ENCODE measurements around the gene SEMA6B.

SEMA6B gene

GRCh38 chr19:4524808-4525562 lies 34.5 kb downstream of the SEMA6B start:
- no peaks in the 10 kb centered on the region for H3K9me3 ChIP-seq (ENCODE audit: severe bottlenecking)
- no peaks in the 10 kb centered on the region; the same call in 1 of the 2 replicates for H3K36me3 ChIP-seq
- no peak overlapping the region for H3K27ac ChIP-seq
- H3K27me3 ChIP-seq (ENCODE audit: insufficient read depth, low read depth, severe bottlenecking), result no peaks in the 10 kb centered on the region
- TF ChIP-seq CTCF (IDR thresholded peaks at IDR 0.05; ENCODE audit: low read depth, low read length), result peak; percentile 94
- H3K4me3 ChIP-seq (ENCODE audit: low read depth, low read length), result no peak overlapping the region
- DNase-seq, result peak; percentile 69

- Histone ChIP-seq H3K27ac (no peak overlapping the region), H3K36me3 (no peaks in the 10 kb centered on the region; the same call in 1 of the 2 replicates), H3K27me3 (ENCODE audit: insufficient read depth, low read depth, severe bottlenecking) (no peaks in the 10 kb centered on the region), H3K4me3 (ENCODE audit: low read depth, low read length) (no peak overlapping the region), H3K9me3 (ENCODE audit: severe bottlenecking) (peaks cover 2% of the 10 kb centered on the region)
- DNase-seq, result peak; percentile 68
- TF ChIP-seq CTCF (IDR thresholded peaks at IDR 0.05; ENCODE audit: low read depth, low read length), result peak; percentile 97
Measured at GRCh38 chr19:4523306-4524110, 36.0 kb downstream of the SEMA6B start.

GRCh38 chr19:4522291-4523002 lies 37.0 kb downstream of the SEMA6B start:
- no peak for TF ChIP-seq CTCF (IDR thresholded peaks at IDR 0.05; ENCODE audit: low read depth, low read length)
- Histone ChIP-seq H3K27ac (no peak overlapping the region), H3K4me3 (ENCODE audit: low read depth, low read length) (no peak overlapping the region), H3K9me3 (ENCODE audit: severe bottlenecking) (peaks cover 2% of the 10 kb centered on the region), H3K27me3 (ENCODE audit: insufficient read depth, low read depth, severe bottlenecking) (no peaks in the 10 kb centered on the region), H3K36me3 (no peaks in the 10 kb centered on the region; the same call in 1 of the 2 replicates)
- no peak for DNase-seq

GRCh38 chr19:4521888-4522242 lies 37.6 kb downstream of the SEMA6B start:
- H3K27ac ChIP-seq, result no peak overlapping the region
- no peak overlapping the region for H3K4me3 ChIP-seq (ENCODE audit: low read depth, low read length)
- TF ChIP-seq CTCF (IDR thresholded peaks at IDR 0.05; ENCODE audit: low read depth, low read length), result no peak
- peaks cover 2% of the 10 kb centered on the region for H3K9me3 ChIP-seq (ENCODE audit: severe bottlenecking)
- no peak for DNase-seq
- no peaks in the 10 kb centered on the region; the same call in 1 of the 2 replicates for H3K36me3 ChIP-seq
- H3K27me3 ChIP-seq (ENCODE audit: insufficient read depth, low read depth, severe bottlenecking), result no peaks in the 10 kb centered on the region

- Histone ChIP-seq H3K9me3 (ENCODE audit: severe bottlenecking) (peaks cover 2% of the 10 kb centered on the region), H3K27ac (no peak overlapping the region), H3K4me3 (ENCODE audit: low read depth, low read length) (no peak overlapping the region), H3K36me3 (no peaks in the 10 kb centered on the region; the same call in 1 of the 2 replicates), H3K27me3 (ENCODE audit: insufficient read depth, low read depth, severe bottlenecking) (no peaks in the 10 kb centered on the region)
- DNase-seq, result no peak
- TF ChIP-seq CTCF (IDR thresholded peaks at IDR 0.05; ENCODE audit: low read depth, low read length), result no peak
Measured at GRCh38 chr19:4521170-4521887, 38.2 kb downstream of the SEMA6B start.
